Endometrial microvascular endothelial cells (primary cell): ENCODE results near the gene KANK3. TPM values are rescaled to one million over a fixed set of nuclear protein-coding genes. Genes with fewer than 3 reads are reported as not detected.
"Not testable (repeated sequence)": the region's sequence is repeated elsewhere in the genome, so short reads cannot be mapped to it uniquely, and the experiment has no call there.

Source experiments
- in situ Hi-C: cut with HindIII; loops from 2 replicates; pipeline ENCODE4 v1.10.0; 2017; ENCODE audit warnings: low sequenced_read_pairs, low pct_unique_long_range_greater_than_20kb; ENCODE audit errors: inconsistent ontology term
- total RNA-seq: library from RNA; depleted of rRNA; stranded (reverse); fragments of >200 nt; gene quantifications from one replicate; pipeline ENCODE4 v1.2.3, GENCODE V29; 2015; ENCODE audit errors: inconsistent ontology term

Gene KANK3
- total RNA-seq, 1 donor from 2014 or later: 22.7 TPM

DNA sequence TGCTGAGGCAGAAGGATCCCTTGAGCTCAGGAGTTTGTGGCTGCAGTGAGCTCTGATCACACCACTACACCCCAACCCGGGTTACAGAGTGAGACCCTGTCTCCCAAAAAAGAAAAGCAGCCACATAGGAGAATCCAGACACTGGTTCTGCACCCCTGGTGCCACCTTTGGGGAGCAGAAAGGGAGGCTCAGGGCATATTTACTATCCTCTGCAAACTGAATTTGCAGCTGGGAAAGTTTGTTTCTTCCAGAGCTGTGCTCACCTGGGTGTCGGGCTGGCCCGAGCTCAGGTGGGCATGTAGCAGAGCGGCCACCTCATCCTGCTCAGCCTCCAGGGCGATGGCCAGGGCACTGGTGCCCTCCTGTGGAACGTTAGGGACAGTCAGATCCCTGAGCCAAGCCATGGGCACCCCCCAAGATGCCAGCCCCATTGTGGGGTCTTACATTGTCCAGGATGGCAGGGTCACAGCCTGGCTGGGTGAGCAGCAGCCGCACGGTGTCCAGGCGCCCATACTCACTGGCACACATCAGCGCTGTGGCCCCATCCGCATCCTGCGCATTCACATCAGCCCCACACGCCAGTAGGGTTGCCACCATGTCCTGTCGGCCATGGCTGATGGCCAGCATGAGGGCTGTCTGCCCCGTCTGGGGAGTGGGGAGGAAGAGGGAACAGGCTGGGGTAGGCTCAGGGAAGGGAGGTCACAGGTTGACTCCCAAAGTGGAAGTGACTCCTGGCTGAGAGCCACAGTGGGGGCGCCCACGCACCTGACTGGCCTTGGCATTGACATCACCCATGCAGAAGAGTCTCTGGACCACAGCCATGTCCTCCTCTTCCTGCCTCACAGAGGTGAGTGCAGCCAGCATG is 18.6 kb downstream of the KANK3 start:
- in situ Hi-C loops: no loop called here

DNA sequence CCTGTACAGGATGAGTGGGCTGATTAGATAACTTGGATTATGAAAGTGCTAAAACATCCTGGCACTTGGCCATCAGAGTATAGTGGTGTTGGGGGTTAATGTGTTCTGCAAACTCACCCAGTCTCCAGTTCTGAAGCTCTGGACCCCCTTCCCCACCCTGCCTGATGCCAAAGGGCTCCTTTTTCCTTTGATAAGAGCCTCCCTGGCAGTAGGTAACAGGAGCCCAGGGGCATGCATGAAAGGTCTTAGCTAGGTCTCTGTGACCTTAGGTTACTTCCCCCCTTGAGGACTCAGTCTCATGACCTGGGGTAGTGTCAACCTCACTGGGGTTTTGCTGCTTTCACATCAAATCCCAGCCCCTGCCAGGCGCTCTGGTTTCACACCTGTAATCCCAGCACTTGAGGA is 19.3 kb downstream of the KANK3 start:
- in situ Hi-C loops: no loop called here

DNA sequence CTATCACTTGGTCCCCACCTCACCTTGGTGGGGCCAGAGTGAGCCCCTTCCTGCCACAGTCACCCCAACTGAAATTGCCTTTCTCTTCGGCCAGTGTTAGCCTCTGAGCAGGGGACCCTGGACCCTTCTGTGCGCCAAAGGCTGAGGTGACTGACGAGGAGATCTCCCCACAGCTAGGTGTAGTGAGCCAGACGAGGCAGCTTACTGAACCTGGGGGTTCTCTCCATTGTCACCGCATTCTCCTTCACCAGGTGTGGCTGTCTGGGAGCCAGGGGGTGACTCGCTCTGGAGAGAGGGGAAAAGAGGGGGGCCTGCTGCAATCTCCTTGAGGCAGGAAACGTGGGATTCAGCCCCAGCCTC is 20.4 kb downstream of the KANK3 start:
- in situ Hi-C loops: no loop called here

DNA sequence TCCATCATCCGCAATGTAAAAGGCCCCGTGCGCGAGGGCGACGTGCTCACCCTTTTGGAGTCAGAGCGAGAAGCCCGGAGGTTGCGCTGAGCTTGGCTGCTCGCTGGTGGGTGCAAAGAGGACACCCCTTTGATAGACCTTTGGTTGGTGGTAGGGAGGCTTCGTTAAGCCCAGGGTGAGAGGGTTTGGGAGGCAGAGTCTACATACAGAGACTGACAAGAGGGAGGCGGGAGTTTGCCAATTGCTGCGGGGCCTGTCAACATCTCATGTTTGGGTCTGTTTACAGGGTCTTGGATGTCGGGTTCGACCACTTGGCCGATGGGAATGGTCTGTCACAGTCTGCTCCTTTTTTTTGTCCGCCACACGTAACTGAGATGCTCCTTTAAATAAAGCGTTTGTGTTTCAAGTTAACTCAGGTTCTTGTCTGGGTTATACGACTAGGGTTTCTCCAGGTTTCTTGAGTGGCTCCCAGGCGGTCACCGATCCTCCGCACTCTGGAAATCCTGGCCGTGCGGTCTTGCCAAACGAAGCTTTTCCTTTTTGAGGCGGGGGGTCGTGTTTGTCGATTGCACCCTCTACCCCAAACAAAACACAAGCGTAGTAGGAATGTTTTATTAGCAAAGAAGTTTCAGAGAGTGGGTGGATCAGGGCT is 20.9 kb downstream of the KANK3 start:
- in situ Hi-C loops: no loop called here

DNA sequence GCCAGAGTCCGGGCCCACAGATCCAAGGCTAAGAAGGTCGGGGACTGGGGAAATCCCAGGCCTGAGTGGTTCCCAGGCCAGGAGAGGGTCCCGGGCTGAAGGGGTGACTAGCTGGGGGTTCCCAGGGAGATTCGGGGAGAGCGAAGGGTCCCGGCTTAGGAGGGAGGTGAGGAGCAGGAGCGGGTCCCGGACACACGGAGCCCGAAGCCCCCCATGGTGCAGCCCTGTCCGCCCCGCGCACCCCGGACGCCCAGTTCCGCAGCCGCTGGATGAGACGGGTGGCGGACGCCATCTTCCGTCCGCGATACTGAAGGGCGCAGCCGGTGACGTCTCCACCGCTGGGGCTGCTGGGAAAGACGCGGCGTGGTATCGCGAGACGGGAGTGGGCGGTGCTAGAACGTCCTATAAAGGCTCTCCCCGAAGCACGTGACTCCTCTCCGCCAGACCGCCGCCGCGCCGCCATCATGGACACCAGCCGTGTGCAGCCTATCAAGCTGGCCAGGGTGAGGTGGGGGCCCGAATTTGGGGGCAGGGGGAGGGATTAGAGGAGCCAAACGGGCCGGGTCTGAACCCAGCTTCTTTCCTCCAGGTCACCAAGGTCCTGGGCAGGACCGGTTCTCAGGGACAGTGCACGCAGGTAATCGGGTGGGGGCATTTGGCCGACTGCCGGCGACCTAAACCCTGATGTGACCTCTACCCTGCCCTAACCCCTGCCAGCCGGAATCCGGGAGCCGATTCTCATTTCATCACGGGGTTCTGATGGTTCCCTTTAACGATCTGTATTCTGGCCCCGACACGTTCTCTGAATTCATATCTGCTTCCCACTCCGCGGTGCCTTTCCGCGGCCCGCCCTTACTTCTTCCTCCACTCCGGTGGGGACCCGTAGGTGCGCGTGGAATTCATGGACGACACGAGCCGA is 21.7 kb downstream of the KANK3 start, which contains the start of the genes NDUFA7 and RPS28:
NDUFA7 (minus strand) TSS at position 309 of the 919 bp plus-strand sequence; CDS start at position 292, 17 bp downstream.
RPS28 (plus strand) TSS at position 430 of the 919 bp plus-strand sequence; CDS start at position 465, 35 bp downstream.
- in situ Hi-C loops: no loop called here

DNA sequence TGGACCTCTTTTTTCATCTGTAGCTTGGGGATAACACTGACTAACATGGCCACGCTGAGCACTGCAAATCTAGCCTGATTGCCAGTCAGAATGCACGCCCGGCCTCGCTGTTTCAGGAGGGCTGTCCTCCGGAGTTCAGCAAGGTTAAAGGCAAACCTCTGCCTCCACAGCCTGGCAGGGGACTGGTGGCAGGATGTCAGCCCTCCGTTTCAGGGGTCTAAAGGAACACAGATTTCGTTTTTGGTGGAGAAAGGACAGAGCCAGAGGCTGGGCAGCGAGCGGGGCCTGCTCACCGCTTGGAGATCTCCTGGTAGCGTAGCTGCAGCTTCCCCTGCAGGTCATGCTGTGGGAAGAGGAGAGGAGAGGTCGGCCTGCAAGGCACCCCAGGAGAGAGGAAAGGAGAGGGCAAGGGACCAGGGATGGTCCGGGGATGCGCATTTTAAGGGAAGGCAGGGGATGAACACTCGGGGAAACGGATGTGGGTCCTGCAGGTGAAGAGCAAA is 22.4 kb downstream of the KANK3 start:
- in situ Hi-C loops: no loop called here

DNA sequence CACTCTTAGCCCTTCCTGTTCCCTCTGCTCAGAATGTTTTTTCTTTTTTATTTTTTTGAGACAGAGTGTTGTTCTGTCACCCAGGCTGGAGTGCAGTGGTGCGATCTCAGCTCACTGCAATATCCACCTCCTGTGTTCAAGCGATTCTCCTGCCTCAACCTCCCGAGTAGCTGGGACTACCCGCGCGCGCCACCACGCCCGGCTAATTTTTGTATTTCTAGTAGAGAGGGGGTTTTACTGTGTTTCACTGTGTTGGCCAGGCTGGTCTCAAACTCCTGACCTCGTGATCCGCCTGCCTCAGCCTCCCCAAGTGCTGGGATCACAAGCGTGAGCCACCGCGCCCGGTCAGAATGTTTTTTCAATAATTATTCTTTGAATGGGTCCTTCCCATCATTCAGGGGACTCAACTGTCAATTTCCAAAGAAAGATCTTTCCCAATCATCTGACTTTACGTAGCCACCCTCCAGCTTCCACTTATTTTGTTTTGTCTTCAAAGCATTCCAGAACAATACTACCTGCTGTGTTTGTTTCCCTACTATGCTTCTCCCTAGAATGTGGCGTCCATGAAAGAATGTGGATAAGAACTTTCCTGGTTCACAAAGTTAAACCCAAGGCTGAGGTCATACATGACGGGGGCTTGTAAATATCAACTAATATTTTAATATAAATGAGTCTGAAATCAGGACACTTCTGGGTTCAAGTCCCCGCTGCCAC is 23.1 kb downstream of the KANK3 start:
- in situ Hi-C loops: no loop called here

DNA sequence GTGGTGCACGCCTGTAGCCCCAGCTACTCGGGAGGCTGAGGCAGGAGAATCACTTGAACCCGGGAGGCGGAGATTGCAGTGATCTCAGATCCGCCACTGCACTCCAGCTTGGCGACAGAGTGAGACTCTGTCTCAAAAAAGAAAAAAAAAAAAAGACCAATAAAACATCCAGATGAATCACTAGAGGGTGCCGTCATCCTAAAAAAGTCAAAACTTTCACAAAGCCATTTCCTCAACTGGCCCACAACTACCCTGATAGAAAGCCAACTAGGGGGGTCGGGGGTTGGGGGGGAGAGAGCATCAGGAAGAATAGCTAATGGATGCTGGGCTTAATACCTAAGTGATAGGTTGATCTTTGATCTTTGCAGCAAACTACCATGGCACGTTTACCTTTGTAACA is 24.2 kb downstream of the KANK3 start:
- in situ Hi-C loops: not testable (repeated sequence)

DNA sequence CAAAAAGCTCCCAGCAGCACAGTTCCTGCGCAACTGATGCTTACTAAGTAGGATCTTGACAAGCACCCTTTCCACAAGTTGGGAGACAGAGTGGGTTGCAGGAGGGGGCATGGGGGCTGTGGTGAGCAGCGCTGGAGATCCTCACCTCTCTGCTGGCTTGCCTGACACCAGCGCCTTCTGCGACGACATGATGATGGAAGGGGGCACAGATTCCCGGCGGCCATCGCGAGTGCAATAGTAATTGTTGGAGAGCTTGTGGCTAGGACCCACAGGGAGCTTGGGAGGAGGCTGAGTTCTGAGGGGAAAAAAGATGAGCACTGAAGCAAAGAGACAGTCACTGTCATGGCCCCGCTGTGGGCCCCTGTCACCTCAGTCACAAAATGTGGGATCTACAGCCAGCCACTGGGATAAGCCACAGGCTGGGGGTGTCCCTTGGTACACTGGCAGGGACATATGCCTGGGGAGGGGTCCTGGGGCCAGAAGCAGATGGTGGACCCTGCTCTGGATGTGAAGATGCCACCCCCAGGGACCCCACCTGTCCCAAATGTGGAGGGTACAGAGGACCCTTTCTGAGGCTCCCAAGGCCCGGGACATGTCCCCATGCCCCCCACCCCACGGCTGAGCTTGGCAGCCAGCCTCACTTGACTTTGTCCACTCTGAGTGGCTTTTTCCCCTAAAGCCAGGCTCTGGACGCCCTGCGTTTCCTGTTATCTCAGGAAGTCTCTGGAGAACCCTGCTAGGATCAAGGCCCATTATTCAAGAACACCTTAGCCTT is 26.5 kb downstream of the KANK3 start:
- in situ Hi-C loops: no loop called here

DNA sequence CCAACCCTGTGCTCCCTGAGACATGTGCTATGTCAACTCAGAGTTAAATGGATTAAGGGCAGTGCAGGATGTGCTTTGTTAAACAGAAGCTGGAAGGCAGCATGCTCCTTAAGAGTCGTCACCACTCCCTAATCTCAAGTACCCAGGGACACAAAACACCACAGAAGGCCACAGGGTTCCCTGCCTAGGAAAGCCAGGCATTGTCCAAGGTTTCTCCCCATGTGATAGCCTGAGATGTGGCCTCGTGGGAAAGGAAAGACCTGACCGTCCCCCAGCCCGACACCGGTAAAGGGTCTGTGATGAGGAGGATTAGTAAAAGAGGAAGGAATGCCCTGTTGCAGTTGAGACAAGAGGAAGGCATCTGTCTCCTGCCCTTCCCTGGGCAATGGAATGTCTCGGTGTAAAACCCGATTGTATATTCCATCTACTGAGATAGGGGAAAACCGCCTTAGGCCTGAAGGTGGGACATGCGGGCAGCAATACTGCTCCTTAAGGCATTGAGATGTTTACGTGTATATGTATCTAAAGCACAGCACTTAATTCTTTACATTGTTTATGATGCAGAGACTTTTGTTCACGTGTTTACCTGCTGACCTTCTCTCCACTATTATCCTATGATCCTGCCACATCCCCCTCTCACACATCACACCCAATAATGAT is 28.0 kb downstream of the KANK3 start:
- in situ Hi-C loops: not testable (repeated sequence)

DNA sequence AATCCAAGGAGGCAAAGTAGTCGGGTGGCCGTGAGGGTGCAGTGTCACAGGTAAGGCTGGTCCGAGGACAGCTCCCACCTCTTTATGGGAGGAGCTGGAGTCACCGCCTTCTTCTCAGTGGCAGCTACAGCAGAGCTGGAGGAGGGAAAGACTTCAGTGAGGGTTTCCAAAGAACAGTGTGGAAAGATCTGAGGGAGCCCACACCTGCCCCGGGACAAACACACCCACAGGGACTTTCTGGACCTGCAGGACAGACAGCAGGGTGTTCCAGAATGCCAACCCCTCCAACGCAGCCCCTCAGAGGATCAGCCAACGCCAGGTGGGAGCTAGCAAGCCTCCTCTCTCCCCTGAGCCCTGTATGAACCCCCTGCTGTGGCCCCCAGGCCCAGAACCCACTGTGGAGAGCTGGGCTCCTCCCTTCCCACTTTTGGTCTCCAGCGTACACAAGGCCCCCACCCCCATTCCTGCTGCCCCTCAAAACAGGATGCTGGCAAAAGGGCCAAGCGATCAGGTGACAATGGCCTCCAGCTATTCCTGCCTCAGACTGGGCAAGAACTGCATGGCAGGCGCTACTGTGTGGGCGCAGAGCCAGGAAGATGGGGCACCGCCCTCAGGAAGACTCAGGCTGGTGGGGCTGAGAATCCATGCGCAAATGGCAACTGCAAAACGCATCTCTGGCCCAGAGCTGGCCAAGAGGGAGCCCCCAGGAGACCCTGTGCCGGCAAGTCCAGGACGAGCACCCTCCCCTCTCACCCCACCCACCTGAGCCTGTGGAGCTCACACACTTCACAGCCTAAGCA is 31.4 kb downstream of the KANK3 start:
- in situ Hi-C loops: no loop called here

DNA sequence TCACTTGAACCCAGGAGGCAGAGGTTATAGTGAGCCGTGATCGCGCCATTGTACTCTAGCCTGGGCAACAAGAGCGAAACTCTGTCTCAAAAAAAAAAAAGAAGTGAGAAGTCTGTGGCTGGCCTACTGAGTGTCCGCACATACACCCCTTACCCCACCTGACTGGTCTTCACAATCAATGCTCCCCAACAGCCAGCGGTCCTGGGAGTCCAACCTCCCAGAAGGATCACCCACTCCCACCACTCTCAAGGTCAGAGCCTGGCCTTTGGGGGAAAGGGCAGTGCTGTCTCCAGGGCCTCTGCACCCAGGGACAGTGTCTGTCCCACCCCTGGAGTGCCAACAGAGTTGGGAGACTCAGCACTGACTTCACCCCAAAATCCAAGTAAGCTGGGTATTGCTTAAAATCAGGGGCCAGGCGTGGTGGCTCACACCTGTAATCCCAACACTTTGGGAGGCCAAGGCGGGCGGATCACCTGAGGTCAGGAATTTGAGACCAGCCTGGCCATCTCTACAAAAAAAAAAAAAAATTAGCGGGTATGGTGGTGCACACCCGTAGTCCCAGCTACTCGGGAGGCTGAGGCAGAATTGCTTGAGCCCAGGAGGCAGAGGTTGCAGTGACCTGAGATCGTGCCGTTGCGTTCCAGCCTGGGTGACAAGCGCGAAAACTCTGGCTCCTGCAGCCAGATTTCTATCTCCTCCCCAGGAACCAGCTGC is 32.6 kb downstream of the KANK3 start:
- in situ Hi-C loops: no loop called here

DNA sequence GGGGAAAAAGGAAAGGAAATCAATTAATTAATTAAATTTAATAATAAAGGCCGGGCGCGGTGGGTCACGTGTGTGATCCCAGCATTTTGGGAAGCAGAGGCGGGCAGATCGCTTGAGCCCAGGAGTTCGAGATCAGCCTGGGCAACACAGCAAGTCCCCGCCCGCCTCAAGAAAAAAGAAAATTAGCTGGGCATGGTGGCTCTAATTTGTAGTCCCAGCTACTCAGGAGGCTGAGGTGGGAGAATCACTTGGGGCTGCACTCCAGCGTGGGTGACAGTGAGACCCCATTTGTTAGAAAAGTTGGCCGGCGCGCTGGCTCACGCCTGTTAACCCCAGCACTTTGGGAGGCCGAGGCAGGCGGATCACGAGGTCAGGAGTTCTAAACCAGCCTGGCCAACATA is 34.2 kb downstream of the KANK3 start:
- in situ Hi-C loops: no loop called here

DNA sequence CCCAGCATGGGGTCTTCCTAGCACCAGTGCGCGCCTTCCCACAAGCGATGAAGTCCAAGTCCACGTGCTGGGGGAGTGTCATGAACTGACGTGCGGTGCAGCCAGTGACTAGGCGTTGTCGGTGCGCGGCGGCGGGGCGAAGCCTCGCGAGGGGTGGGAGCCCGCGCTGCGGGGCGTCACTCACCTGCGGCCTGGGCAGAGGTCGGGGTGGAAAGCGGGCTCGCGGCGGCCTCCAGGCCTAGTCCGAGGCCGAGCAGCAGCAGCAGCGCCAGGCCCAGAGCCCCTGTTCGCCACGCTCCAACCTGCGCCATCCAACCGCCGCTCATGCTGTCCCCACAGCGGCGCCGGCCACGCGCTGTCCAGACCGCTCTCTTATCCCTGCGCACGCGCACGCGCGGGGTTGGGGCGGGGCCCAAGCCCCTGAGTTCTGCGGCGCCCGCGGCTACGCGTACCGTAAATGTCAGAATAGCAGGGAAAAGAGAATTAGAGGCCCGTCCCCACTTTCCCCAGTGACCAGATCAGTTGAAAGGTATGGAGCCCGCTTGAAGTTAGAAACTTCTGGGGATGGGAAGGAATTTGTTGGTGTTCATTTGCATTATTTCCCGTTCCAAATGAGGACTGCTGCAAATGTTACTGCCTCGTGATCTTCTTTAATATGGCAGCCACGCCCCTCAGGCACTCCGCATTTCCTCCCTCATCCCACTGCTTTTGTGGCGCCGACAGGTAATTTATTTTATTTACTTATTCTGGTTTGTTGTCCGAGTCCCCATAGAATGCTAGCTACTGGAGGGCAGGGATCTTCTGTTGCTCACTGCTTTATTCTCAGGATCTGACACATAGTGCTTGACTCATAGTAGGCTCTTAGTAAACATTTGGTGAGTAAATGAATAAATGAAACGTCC is 34.8 kb downstream of the KANK3 start, which contains the start of gene CD320:
CD320 (minus strand) TSS at position 394 of the 902 bp plus-strand sequence; CDS start at position 326, 68 bp downstream.
- in situ Hi-C loops: no loop called here
